Vagina (tissue), 2 donors: ENCODE results near the gene KAT2B.

Experiments used
- CTCF ChIP-seq, 3 experiments: fragments of 450-650 bp in 2 of 3; fragments of 200-600 bp in 1 of 3; sonication (generic) in 1 of 3; IDR thresholded peaks; one replicate each; pipeline ENCODE4 v1.5.1; 2017 to 2019; ENCODE audit warnings: antibody characterized with exemption in 3 of 3, mild to moderate bottlenecking in 2 of 3, moderate library complexity in 2 of 3
- POLR2A ChIP-seq, 2 donors: fragments of 450-650 bp; IDR thresholded peaks; one replicate each; pipeline ENCODE4 v1.6.1; 2017; ENCODE audit warnings: antibody characterized with exemption in 2 of 2, mild to moderate bottlenecking in 2 of 2, moderate library complexity in 2 of 2
- POLR2AphosphoS5 ChIP-seq, 2 donors: sonication (generic); formaldehyde crosslinking; IDR thresholded peaks; one replicate each; pipeline ENCODE4 v1.9.0; 2017; ENCODE audit warnings: antibody characterized with exemption in 2 of 2, mild to moderate bottlenecking in 2 of 2, low read depth in 1 of 2; ENCODE audit not compliant: insufficient read depth in 1 of 2

- TF ChIP-seq CTCF (IDR thresholded peaks at IDR 0.05), result no peak
- TF ChIP-seq POLR2A (IDR thresholded peaks at IDR 0.05), result no peak
- TF ChIP-seq POLR2AphosphoS5 (IDR thresholded peaks at IDR 0.05; ENCODE audit: insufficient read depth in 1 of 2, low read depth in 1 of 2), result no peak
Observed at GRCh38 chr3:20099060-20099459, 58.8 kb downstream of the KAT2B start.
